ENCODE results near the gene CST3.

CST3 gene

DNA sequence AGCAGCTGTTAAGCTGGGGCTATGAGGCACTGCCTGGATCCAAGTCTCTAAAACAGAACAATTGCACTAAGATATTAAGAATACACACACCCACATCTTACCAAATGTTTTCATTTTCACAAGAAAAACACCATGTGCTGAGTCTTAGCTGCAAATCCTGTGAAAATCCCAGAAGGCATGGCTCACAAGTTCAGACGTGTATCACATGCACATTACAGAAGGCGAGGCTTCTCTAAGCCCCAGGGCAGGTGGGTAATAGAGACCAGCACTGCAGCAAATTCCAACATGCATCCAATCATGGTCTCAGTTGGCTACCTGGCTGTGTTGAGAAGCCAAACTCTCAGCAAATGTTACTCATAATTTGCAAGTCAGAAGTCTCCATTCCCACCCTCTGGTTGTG, 16.2 kb upstream of the CST3 start:
- no peak overlapping the region for H3K4me3 ChIP-seq (ENCODE audit: low read length in 2 of 2)

GRCh38 chr20:23653400-23653938, 15.7 kb upstream of the CST3 start:
- Histone ChIP-seq H3K27me3 (ENCODE audit: control insufficient read depth in 1 of 2, insufficient read depth in 2 of 2, low read length in 2 of 2) (no peaks in the 10 kb centered on the region), H3K36me3 (ENCODE audit: control insufficient read depth in 2 of 2, insufficient read depth in 2 of 2, low read length in 2 of 2) (no peaks in the 10 kb centered on the region), H3K9me3 (ENCODE audit: control insufficient read depth in 2 of 2, low read length in 2 of 2) (no peaks in the 10 kb centered on the region), H3K9ac (ENCODE audit: low read length in 2 of 2) (no peak overlapping the region), H3K4me1 (ENCODE audit: control insufficient read depth, insufficient read depth, low read length) (peaks cover 27% of the 10 kb centered on the region), H3K27ac (ENCODE audit: low read length) (no peak overlapping the region), H3K4me3 (ENCODE audit: low read length in 2 of 2) (no peak overlapping the region)

More for the DNA sequence above, 16.2 kb upstream of the CST3 start:
- peak overlapping the region; percentile 41 for H3K27ac ChIP-seq (ENCODE audit: low read length)
- H3K4me1 ChIP-seq (ENCODE audit: control insufficient read depth, insufficient read depth, low read length), result peaks cover 27% of the 10 kb centered on the region
- no peaks in the 10 kb centered on the region for H3K27me3 ChIP-seq (ENCODE audit: control insufficient read depth in 1 of 2, insufficient read depth in 2 of 2, low read length in 2 of 2)
- H3K9me3 ChIP-seq (ENCODE audit: control insufficient read depth in 2 of 2, low read length in 2 of 2), result no peaks in the 10 kb centered on the region
- no peaks in the 10 kb centered on the region for H3K36me3 ChIP-seq (ENCODE audit: control insufficient read depth in 2 of 2, insufficient read depth in 2 of 2, low read length in 2 of 2)
- no peak overlapping the region for H3K9ac ChIP-seq (ENCODE audit: low read length in 2 of 2)

- H3K9ac ChIP-seq (ENCODE audit: low read length in 2 of 2), result no peak overlapping the region
Measured at GRCh38 chr20:23652926-23653325, 15.2 kb upstream of the CST3 start.

GRCh38 chr20:23652371-23652770, 14.6 kb upstream of the CST3 start:
- H3K9ac ChIP-seq (ENCODE audit: low read length in 2 of 2), result no peak overlapping the region
- no peak overlapping the region for H3K4me3 ChIP-seq (ENCODE audit: low read length in 2 of 2)
- H3K4me1 ChIP-seq (ENCODE audit: control insufficient read depth, insufficient read depth, low read length), result peaks cover 27% of the 10 kb centered on the region
- no peaks in the 10 kb centered on the region for H3K36me3 ChIP-seq (ENCODE audit: control insufficient read depth in 2 of 2, insufficient read depth in 2 of 2, low read length in 2 of 2)
- no peaks in the 10 kb centered on the region for H3K27me3 ChIP-seq (ENCODE audit: control insufficient read depth in 1 of 2, insufficient read depth in 2 of 2, low read length in 2 of 2)
- H3K9me3 ChIP-seq (ENCODE audit: control insufficient read depth in 2 of 2, low read length in 2 of 2), result no peaks in the 10 kb centered on the region
- H3K27ac ChIP-seq (ENCODE audit: low read length), result no peak overlapping the region

More at GRCh38 chr20:23652926-23653325, 15.2 kb upstream of the CST3 start:
- Histone ChIP-seq H3K4me3 (ENCODE audit: low read length in 2 of 2) (no peak overlapping the region), H3K36me3 (ENCODE audit: control insufficient read depth in 2 of 2, insufficient read depth in 2 of 2, low read length in 2 of 2) (no peaks in the 10 kb centered on the region), H3K27me3 (ENCODE audit: control insufficient read depth in 1 of 2, insufficient read depth in 2 of 2, low read length in 2 of 2) (no peaks in the 10 kb centered on the region), H3K9me3 (ENCODE audit: control insufficient read depth in 2 of 2, low read length in 2 of 2) (no peaks in the 10 kb centered on the region), H3K4me1 (ENCODE audit: control insufficient read depth, insufficient read depth, low read length) (peaks cover 27% of the 10 kb centered on the region), H3K27ac (ENCODE audit: low read length) (no peak overlapping the region)

GRCh38 chr20:23651117-23651516, 13.4 kb upstream of the CST3 start:
- Histone ChIP-seq H3K9ac (ENCODE audit: low read length in 2 of 2) (no peak overlapping the region), H3K27ac (ENCODE audit: low read length) (no peak overlapping the region), H3K9me3 (ENCODE audit: control insufficient read depth in 2 of 2, low read length in 2 of 2) (no peaks in the 10 kb centered on the region), H3K4me3 (ENCODE audit: low read length in 2 of 2) (no peak overlapping the region), H3K4me1 (ENCODE audit: control insufficient read depth, insufficient read depth, low read length) (peaks cover 26% of the 10 kb centered on the region), H3K36me3 (ENCODE audit: control insufficient read depth in 2 of 2, insufficient read depth in 2 of 2, low read length in 2 of 2) (no peaks in the 10 kb centered on the region), H3K27me3 (ENCODE audit: control insufficient read depth in 1 of 2, insufficient read depth in 2 of 2, low read length in 2 of 2) (no peaks in the 10 kb centered on the region)

DNA sequence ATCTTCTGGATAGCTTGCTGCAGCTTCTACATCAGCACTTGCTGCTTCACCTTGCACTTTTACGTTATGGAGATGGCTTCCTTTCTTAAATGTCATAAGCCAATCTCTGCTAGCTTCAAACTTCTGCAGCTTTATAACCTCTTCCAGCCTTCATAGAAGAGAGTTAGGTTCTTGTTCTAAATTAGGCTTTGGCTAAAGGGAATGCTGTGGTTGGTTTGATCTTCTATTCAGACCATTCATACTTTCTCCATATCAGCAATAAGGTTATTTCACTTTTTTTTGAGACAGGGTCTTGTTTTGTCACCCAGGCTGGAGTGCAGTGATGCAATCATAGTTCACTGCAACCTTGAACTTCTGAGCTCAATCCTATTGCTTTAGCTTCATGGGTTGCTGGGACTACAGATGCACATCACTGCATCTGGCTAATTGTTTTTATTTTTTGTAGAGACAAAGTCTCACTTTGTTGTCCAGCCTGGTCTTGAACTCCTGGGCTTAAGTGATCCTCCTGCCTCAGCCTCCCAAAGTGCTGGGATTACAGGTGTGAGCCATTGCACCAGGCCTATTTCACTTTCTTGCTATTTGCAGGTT, 12.2 kb upstream of the CST3 start:
- Histone ChIP-seq H3K4me3 (ENCODE audit: low read length in 2 of 2) (no peak overlapping the region), H3K4me1 (ENCODE audit: control insufficient read depth, insufficient read depth, low read length) (peaks cover 16% of the 10 kb centered on the region), H3K27me3 (ENCODE audit: control insufficient read depth in 1 of 2, insufficient read depth in 2 of 2, low read length in 2 of 2) (no peaks in the 10 kb centered on the region), H3K9me3 (ENCODE audit: control insufficient read depth in 2 of 2, low read length in 2 of 2) (no peaks in the 10 kb centered on the region), H3K27ac (ENCODE audit: low read length) (no peak overlapping the region), H3K9ac (ENCODE audit: low read length in 2 of 2) (no peak overlapping the region), H3K36me3 (ENCODE audit: control insufficient read depth in 2 of 2, insufficient read depth in 2 of 2, low read length in 2 of 2) (no peaks in the 10 kb centered on the region)

DNA sequence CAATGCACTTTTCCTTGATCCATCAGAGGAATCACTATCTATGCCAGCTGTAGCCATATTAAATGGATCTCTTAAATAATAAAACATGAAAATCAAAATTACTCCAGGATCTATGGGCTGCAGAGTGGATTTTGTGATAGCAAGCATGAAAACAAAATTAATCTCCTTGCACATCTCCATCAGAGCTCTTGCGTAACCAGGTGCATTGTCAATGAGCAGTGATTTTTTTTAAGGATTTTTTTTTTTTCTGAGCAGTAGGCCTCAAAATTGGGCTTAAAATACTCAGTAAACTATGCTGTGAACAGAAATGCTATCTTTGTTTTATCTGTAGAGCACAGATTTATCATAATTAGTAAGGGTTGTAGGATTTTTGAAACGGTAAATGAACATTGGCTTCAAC, 11.5 kb upstream of the CST3 start:
- no peak overlapping the region for H3K27ac ChIP-seq (ENCODE audit: low read length)
- peaks cover 9% of the 10 kb centered on the region for H3K4me1 ChIP-seq (ENCODE audit: control insufficient read depth, insufficient read depth, low read length)
- H3K9me3 ChIP-seq (ENCODE audit: control insufficient read depth in 2 of 2, low read length in 2 of 2), result no peaks in the 10 kb centered on the region
- H3K36me3 ChIP-seq (ENCODE audit: control insufficient read depth in 2 of 2, insufficient read depth in 2 of 2, low read length in 2 of 2), result no peaks in the 10 kb centered on the region
- no peaks in the 10 kb centered on the region for H3K27me3 ChIP-seq (ENCODE audit: control insufficient read depth in 1 of 2, insufficient read depth in 2 of 2, low read length in 2 of 2)
- no peak overlapping the region for H3K4me3 ChIP-seq (ENCODE audit: low read length in 2 of 2)
- no peak overlapping the region for H3K9ac ChIP-seq (ENCODE audit: low read length in 2 of 2)

- H3K4me1 ChIP-seq (ENCODE audit: control insufficient read depth, insufficient read depth, low read length), result peaks cover 3% of the 10 kb centered on the region
- H3K36me3 ChIP-seq (ENCODE audit: control insufficient read depth in 2 of 2, insufficient read depth in 2 of 2, low read length in 2 of 2), result no peaks in the 10 kb centered on the region
- H3K27me3 ChIP-seq (ENCODE audit: control insufficient read depth in 1 of 2, insufficient read depth in 2 of 2, low read length in 2 of 2), result no peaks in the 10 kb centered on the region
- no peak overlapping the region for H3K4me3 ChIP-seq (ENCODE audit: low read length in 2 of 2)
- H3K9me3 ChIP-seq (ENCODE audit: control insufficient read depth in 2 of 2, low read length in 2 of 2), result no peaks in the 10 kb centered on the region
- H3K27ac ChIP-seq (ENCODE audit: low read length), result no peak overlapping the region
- H3K9ac ChIP-seq (ENCODE audit: low read length in 2 of 2), result no peak overlapping the region
Measured at GRCh38 chr20:23647346-23647745, 9.6 kb upstream of the CST3 start.

- no peaks in the 10 kb centered on the region for H3K27me3 ChIP-seq (ENCODE audit: control insufficient read depth in 1 of 2, insufficient read depth in 2 of 2, low read length in 2 of 2)
- no peaks in the 10 kb centered on the region for H3K9me3 ChIP-seq (ENCODE audit: control insufficient read depth in 2 of 2, low read length in 2 of 2)
- no peak overlapping the region for H3K27ac ChIP-seq (ENCODE audit: low read length)
- no peak overlapping the region for H3K4me3 ChIP-seq (ENCODE audit: low read length in 2 of 2)
- no peak overlapping the region for H3K9ac ChIP-seq (ENCODE audit: low read length in 2 of 2)
- peaks cover 12% of the 10 kb centered on the region for H3K4me1 ChIP-seq (ENCODE audit: control insufficient read depth, insufficient read depth, low read length)
- H3K36me3 ChIP-seq (ENCODE audit: control insufficient read depth in 2 of 2, insufficient read depth in 2 of 2, low read length in 2 of 2), result no peaks in the 10 kb centered on the region
Measured at GRCh38 chr20:23646106-23646873, 8.5 kb upstream of the CST3 start.

DNA sequence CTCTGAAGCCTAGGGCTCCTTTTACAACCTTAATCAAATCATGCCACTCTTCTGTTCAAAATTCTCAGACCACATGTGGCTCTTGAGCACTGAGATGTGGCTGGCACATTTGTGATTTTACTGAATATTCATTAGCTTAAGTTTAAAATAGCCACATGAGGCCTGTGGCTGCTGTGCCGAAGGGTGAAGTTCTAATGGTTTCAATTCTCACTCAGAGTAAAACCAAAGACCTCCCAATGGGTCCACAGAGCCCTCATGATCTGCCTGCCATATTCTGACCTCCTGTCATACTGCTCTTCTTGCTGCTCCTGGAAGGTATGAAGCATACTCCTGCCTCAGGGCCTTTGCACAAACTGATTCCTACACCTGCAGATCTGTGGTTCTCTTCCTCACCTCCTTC, 7.8 kb upstream of the CST3 start:
- Histone ChIP-seq H3K9me3 (ENCODE audit: control insufficient read depth in 2 of 2, low read length in 2 of 2) (no peaks in the 10 kb centered on the region), H3K4me3 (ENCODE audit: low read length in 2 of 2) (no peak overlapping the region), H3K27ac (ENCODE audit: low read length) (no peak overlapping the region), H3K27me3 (ENCODE audit: control insufficient read depth in 1 of 2, insufficient read depth in 2 of 2, low read length in 2 of 2) (no peaks in the 10 kb centered on the region), H3K36me3 (ENCODE audit: control insufficient read depth in 2 of 2, insufficient read depth in 2 of 2, low read length in 2 of 2) (no peaks in the 10 kb centered on the region), H3K9ac (ENCODE audit: low read length in 2 of 2) (no peak overlapping the region), H3K4me1 (ENCODE audit: control insufficient read depth, insufficient read depth, low read length) (peaks cover 13% of the 10 kb centered on the region)

DNA sequence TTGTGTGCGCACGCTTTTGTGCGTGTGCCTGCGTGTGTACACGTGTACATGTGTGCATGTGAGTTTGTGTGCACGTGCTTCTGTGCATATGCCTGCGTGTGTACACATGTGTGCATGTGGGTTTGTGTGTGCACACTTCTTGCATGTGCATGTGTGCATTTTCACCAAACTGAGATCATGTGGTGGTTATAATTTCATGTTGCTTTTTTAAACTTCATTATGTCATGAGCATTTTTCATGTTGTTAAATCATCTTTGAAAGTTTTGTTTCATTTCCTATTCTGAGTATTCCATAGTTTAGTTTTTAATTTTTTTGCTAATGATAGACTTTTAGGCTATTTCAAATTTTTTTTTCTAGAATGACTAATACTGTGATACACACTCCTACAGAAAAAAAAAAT, 6.4 kb upstream of the CST3 start:
- no peak overlapping the region for H3K4me3 ChIP-seq (ENCODE audit: low read length in 2 of 2)
- H3K9ac ChIP-seq (ENCODE audit: low read length in 2 of 2), result no peak overlapping the region
- H3K9me3 ChIP-seq (ENCODE audit: control insufficient read depth in 2 of 2, low read length in 2 of 2), result no peaks in the 10 kb centered on the region
- peaks cover 13% of the 10 kb centered on the region for H3K4me1 ChIP-seq (ENCODE audit: control insufficient read depth, insufficient read depth, low read length)
- no peaks in the 10 kb centered on the region for H3K27me3 ChIP-seq (ENCODE audit: control insufficient read depth in 1 of 2, insufficient read depth in 2 of 2, low read length in 2 of 2)
- no peak overlapping the region for H3K27ac ChIP-seq (ENCODE audit: low read length)
- no peaks in the 10 kb centered on the region for H3K36me3 ChIP-seq (ENCODE audit: control insufficient read depth in 2 of 2, insufficient read depth in 2 of 2, low read length in 2 of 2)
